MCF 10A (cell line): Measurements from ENCODE around the gene MRPL51. TPM values are rescaled to one million over a fixed set of nuclear protein-coding genes. Genes with fewer than 3 reads are reported as not detected.
A peak's percentile ranks its signal among the peaks of the same experiment; 100 is the strongest.

Experiments used
- BruUV-seq: library from RNA; stranded (reverse); fragments of 400-500 nt; replicated peaks from 2 replicates; lab custom pipeline; 2021; lab: Mats Ljungman, UMichigan
- CTCF ChIA-PET: fragments of 300-600 bp; sonication (Branson Sonifier 250); formaldehyde crosslinking; extraction: SDS; loops from one replicate; lab custom pipeline; 2021; ENCODE audit warnings: antibody characterized with exemption, inconsistent platforms; lab: Yijun Ruan, JAX
- POLR2A ChIA-PET: fragments of 300-600, 350-650 bp; sonication (Branson Sonifier 250); formaldehyde crosslinking; extraction: SDS; loops from one replicate; lab custom pipeline; 2020; ENCODE audit warnings: antibody characterized with exemption, inconsistent platforms; lab: Yijun Ruan, JAX
- DNase-seq: peaks from one replicate; pipeline ENCODE4 v3.0.0-alpha.2; 2018; ENCODE audit not compliant: unreplicated experiment
- H3K27ac Mint-ChIP-seq: one replicate; pipeline ENCODE4 v1.8.0; 2022; ENCODE audit warnings: mild to moderate bottlenecking, low read depth, mixed read lengths; ENCODE audit not compliant: unreplicated experiment
- H3K27me3 Mint-ChIP-seq: one replicate; pipeline ENCODE4 v1.8.0; 2022; ENCODE audit warnings: mixed read lengths; ENCODE audit not compliant: insufficient read depth, unreplicated experiment
- H3K36me3 Mint-ChIP-seq: one replicate; pipeline ENCODE4 v1.8.0; 2022; ENCODE audit warnings: mild to moderate bottlenecking, moderate library complexity, mixed read lengths; ENCODE audit not compliant: insufficient read depth, unreplicated experiment
- H3K4me1 Mint-ChIP-seq: one replicate; pipeline ENCODE4 v1.8.0; 2022; ENCODE audit warnings: mixed read lengths; ENCODE audit not compliant: insufficient read depth, unreplicated experiment
- H3K4me3 Mint-ChIP-seq: one replicate; pipeline ENCODE4 v1.8.0; 2022; ENCODE audit warnings: mild to moderate bottlenecking, moderate library complexity, mixed read lengths; ENCODE audit not compliant: unreplicated experiment
- H3K9me3 Mint-ChIP-seq: one replicate; pipeline ENCODE4 v1.8.0; 2022; ENCODE audit warnings: mixed read lengths; ENCODE audit not compliant: unreplicated experiment
- CTCF ChIP-seq: fragments of 200-600 bp; IDR thresholded peaks from one replicate; pipeline ENCODE4 v1.8.0; 2022; ENCODE audit warnings: antibody characterized with exemption, mild to moderate bottlenecking; ENCODE audit not compliant: unreplicated experiment
- intact Hi-C: fragments of 100-400 bp; cut with micrococcal nuclease; formaldehyde crosslinking; loops from 2 replicates; pipeline ENCODE4 v1.14.1; 2022
- total RNA-seq: library from RNA; stranded (reverse); gene quantifications from 2 replicates; pipeline ENCODE4 v1.2.3, GENCODE V29; 2022

Gene MRPL51
- total RNA-seq, 1 experiment from 2014 or later, result 230 TPM

- Mint-ChIP-seq H3K27me3 (no peaks in the 10 kb centered on the region), H3K9me3 (no peaks in the 10 kb centered on the region), H3K4me3 (no peak overlapping the region), H3K4me1 (peaks cover 4% of the 10 kb centered on the region), H3K27ac (no peak overlapping the region), H3K36me3 (peaks cover 32% of the 10 kb centered on the region)
- intact Hi-C loops, result loop anchor here (5.0 to 10.0 kb wide), 3 partner anchors 129 to 479 kb away; no protein-coding TSS in a partner anchor
- POLR2A ChIA-PET, result interaction anchor here (0.6 to 2.1 kb wide), 11 partner anchors 14 to 154 kb away, joined by 3 to 22 read pairs (median 7); partner anchors contain the start of genes GAPDH and TAPBPL
- no peak for DNase-seq
- CTCF ChIA-PET, result interaction anchor here (0.6 to 2.7 kb wide), 42 partner anchors 11 to 1818 kb away, joined by 3 to 59 read pairs (median 5); partner anchors contain the start of genes MRPL51, SCNN1A and TAPBPL
- TF ChIP-seq CTCF, result no peak
- no TSS peak for BruUV-seq
Measured at GRCh38 chr12:6466184-6466573, 26.9 kb downstream of the MRPL51 start.

DNA sequence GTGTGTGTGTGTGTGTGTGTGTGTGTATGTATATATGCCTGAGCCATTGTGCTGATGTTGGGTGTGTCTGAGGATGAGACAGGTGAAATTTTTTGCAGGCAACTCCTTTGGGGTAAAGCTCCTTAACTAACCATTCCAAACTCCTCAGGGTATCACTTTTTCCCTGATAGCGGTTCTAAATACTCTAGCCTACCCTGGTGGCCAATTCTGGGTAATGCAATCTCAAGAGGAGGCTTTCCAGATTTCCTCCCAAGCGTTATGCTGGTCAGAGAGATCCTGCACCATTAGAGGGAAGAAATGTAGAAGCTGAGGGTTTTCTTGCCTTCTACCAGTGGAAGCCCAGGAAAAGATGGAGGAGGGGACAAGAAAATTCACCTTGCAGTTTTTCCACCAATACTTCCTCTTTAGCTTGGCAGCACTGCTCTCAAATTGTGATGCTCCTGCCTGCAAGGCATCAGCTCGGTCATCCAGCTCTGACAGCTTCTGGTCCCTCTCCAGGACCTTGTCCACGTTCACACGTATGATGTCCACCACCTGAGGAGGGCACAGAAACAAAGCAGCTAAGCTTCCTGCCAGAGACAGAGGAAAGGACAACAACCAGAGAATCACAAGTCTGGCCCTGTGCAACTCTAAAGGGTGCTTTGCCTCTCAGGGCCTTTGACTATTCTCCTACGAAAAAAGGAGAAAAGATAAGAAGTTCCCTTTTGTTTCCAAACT lies 27.4 kb downstream of the MRPL51 start:
- peak; percentile 75 for DNase-seq
- intact Hi-C loops, result loop anchor here (1.0 to 10.0 kb wide), 6 partner anchors 42 to 478 kb away; partner anchors contain the start of gene LTBR
- Mint-ChIP-seq H3K36me3 (peaks cover 32% of the 10 kb centered on the region), H3K9me3 (no peaks in the 10 kb centered on the region), H3K4me3 (no peak overlapping the region), H3K27ac (no peak overlapping the region), H3K27me3 (no peaks in the 10 kb centered on the region), H3K4me1 (no peaks in the 10 kb centered on the region)
- no TSS peak for BruUV-seq
- ChIA-PET CTCF (interaction anchor here (0.6 to 2.7 kb wide), 48 partner anchors 10 to 1817 kb away, joined by 3 to 59 read pairs (median 5); partner anchors contain the start of genes MRPL51, SCNN1A and TAPBPL), POLR2A (interaction anchor here (0.6 to 2.1 kb wide), 15 partner anchors 14 to 153 kb away, joined by 3 to 22 read pairs (median 5); partner anchors contain the start of genes GAPDH, MRPL51 and TAPBPL)
- peak; percentile 87 for TF ChIP-seq CTCF

DNA sequence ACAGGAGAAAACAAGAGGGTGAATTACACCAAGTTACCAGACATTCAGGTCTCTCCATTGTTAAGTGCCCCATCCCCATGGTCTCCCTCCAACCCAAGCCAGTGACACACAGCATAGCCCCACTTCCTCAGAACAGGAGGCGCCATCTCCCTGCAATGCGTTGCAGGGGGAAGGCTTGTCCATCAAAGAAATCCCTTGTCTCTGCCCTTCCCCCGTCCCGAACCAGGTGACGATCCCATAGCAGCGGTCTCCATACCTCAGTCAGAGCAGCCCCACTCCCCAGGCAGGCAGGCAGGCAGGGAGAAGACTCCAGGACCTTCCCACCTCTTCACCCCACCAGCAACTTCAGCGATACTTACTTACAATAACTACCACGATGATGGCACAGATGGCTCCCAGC lies 28.5 kb downstream of the MRPL51 start:
- POLR2A ChIA-PET, result interaction anchor here (0.9 to 2.1 kb wide), 4 partner anchors 13 to 87 kb away, joined by 5 to 22 read pairs (median 10); partner anchors contain the start of gene TAPBPL

More for the DNA sequence above, 28.5 kb downstream of the MRPL51 start:
- intact Hi-C loops, result loop anchor here (2.0 to 10.0 kb wide), 2 partner anchors 270 to 400 kb away; no protein-coding TSS in a partner anchor
- peaks cover 39% of the 10 kb centered on the region for H3K36me3 Mint-ChIP-seq
- H3K9me3 Mint-ChIP-seq, result no peaks in the 10 kb centered on the region
- no peak for TF ChIP-seq CTCF
- H3K4me3 Mint-ChIP-seq, result no peak overlapping the region
- no peaks in the 10 kb centered on the region for H3K27me3 Mint-ChIP-seq
- no peaks in the 10 kb centered on the region for H3K4me1 Mint-ChIP-seq
- no TSS peak for BruUV-seq
- CTCF ChIA-PET, result interaction anchor here (0.5 to 2.7 kb wide), 19 partner anchors 9 to 611 kb away, joined by 3 to 59 read pairs (median 6); partner anchors contain the start of genes MRPL51 and TAPBPL
- no peak for DNase-seq
- H3K27ac Mint-ChIP-seq, result no peak overlapping the region
